AG09309 (cell line): ENCODE data around the gene C19orf25.

Experiments used
- DNase-seq: peaks from one replicate; pipeline ENCODE4 v3.0.0-alpha.2; 2010; ENCODE audit warnings: low read depth
- H3K4me3 ChIP-seq: 2 replicates; pipeline ENCODE4 v1.5.1; 2011; ENCODE audit warnings: mild to moderate bottlenecking, low read depth, low read length, moderate library complexity; ENCODE audit not compliant: control insufficient read depth
- TF ChIP-seq, protein P1 (sequence below): IDR thresholded peaks from 2 replicates; pipeline ENCODE4 v1.5.1; 2011; ENCODE audit warnings: mild to moderate bottlenecking, low read depth, low read length, inconsistent platforms; ENCODE audit not compliant: insufficient read depth, control insufficient read depth; ENCODE audit errors: missing control alignments

C19orf25 gene

GRCh38 chr19:1438933-1439354, 40.1 kb downstream of the C19orf25 start:
- H3K4me3 ChIP-seq = peak overlapping the region; percentile 92
- no peak for DNase-seq
- TF ChIP-seq, protein P1, sequence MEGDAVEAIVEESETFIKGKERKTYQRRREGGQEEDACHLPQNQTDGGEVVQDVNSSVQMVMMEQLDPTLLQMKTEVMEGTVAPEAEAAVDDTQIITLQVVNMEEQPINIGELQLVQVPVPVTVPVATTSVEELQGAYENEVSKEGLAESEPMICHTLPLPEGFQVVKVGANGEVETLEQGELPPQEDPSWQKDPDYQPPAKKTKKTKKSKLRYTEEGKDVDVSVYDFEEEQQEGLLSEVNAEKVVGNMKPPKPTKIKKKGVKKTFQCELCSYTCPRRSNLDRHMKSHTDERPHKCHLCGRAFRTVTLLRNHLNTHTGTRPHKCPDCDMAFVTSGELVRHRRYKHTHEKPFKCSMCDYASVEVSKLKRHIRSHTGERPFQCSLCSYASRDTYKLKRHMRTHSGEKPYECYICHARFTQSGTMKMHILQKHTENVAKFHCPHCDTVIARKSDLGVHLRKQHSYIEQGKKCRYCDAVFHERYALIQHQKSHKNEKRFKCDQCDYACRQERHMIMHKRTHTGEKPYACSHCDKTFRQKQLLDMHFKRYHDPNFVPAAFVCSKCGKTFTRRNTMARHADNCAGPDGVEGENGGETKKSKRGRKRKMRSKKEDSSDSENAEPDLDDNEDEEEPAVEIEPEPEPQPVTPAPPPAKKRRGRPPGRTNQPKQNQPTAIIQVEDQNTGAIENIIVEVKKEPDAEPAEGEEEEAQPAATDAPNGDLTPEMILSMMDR = no peak

- peak within 1 kb of the TSS; percentile 92 for H3K4me3 ChIP-seq
- DNase-seq = peak; percentile 80
- TF ChIP-seq, protein P1 = peak; percentile 94
These were observed 40.7 kb downstream of the C19orf25 start, which contains the start of gene RPS15 for GRCh38 chr19:1438035-1438932. Gene RPS15 (plus strand): TSS chr19:1438396. CDS start chr19:1438426, 30 bp downstream.

DNA sequence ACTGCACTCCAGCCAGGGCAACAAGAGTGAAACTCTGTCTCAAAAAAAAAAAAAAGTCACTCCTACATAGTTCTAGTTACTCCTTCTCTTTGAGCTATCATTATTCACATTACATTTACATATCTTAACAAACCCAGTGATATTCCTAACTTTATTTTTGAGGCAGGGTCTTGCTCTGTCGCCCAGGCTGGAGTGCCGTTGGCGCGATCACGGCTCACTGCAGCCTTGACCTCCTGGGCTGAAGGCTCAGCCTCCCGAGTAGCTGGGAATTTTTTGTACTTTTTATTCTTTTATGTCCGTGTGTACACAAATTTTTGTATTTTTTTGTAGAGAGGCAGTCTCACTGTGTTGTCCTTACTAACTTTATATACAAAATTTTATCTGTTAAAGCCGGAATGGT, 41.4 kb downstream of the C19orf25 start:
- no peak overlapping the region for H3K4me3 ChIP-seq
- TF ChIP-seq, protein P1 = no peak

DNA sequence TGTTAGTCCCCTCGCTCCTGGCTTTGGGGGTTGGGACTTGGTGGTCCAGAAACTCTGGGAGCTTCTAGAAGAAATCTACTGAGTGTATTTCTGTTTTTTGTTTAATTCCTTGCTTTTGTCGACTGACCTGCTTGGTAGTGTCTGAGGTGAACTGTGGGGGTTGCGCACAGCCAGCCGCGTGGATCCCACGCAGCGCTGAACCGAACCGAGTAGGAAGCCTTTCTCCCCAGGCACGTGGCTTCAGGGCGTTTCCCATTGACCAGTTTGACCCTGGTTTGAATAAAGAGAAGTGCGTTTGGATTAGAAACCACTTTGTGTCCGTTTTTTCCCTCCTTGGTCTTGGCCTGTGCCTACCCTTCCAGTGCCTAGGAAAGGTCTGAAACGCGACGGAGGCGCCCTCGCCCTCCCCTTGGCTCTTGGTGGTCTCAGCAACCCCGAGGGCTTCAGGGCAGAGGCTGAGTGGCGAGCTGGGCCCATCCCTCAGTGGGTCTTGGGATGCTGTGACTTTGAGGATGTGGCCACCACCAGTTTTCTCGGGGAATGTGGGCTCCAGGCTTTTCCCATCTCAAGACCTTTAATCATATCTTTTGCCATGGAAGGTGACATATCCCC, 43.5 kb downstream of the C19orf25 start:
- DNase-seq = no peak
- H3K4me3 ChIP-seq = no peak overlapping the region
- TF ChIP-seq, protein P1 = no peak

More for the DNA sequence above, 41.4 kb downstream of the C19orf25 start:
- no peak for DNase-seq

- no peak for DNase-seq
- TF ChIP-seq, protein P1 = no peak
These were observed 44.4 kb downstream of the C19orf25 start for GRCh38 chr19:1434577-1435060.

DNA sequence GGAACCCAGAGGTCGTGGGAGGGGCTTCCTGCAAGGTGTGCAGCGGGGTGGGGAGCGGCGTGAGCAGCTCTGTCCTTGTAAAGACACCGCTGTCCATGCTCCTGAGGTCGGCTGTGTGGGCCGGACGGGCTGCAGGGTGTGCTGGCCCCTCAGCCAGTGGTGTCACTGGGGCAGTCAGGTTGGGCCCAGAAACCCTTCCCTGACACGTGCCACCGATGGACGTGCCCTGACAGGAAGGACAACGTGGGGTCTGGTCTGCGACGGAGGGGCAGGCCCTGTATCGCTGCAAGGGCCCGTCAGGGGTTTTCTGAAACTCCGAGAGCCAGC, 45.0 kb downstream of the C19orf25 start:
- no peak for DNase-seq
- TF ChIP-seq, protein P1 = no peak
- H3K4me3 ChIP-seq = no peak overlapping the region

More at GRCh38 chr19:1434577-1435060, 44.4 kb downstream of the C19orf25 start:
- no peak overlapping the region for H3K4me3 ChIP-seq
